Body of pancreas (tissue), 4 donors: ENCODE measurements around the gene CFAP20.

Source experiments
- POLR2A ChIP-seq, 3 donors: fragments of 450-650 bp; IDR thresholded peaks; one replicate each; pipeline ENCODE4 v1.6.1; 2016; ENCODE audit warnings: antibody characterized with exemption in 3 of 3, mild to moderate bottlenecking in 2 of 3
- TF ChIP-seq, protein P1 (sequence below), 7 experiments: fragments of 450-650 bp in 4 of 7; fragments of 200-600 bp in 3 of 7; sonication (generic) in 3 of 7; IDR thresholded peaks; one replicate each; pipeline ENCODE4 v1.5.1; 2016 to 2019; ENCODE audit warnings: antibody characterized with exemption in 7 of 7

DNA sequence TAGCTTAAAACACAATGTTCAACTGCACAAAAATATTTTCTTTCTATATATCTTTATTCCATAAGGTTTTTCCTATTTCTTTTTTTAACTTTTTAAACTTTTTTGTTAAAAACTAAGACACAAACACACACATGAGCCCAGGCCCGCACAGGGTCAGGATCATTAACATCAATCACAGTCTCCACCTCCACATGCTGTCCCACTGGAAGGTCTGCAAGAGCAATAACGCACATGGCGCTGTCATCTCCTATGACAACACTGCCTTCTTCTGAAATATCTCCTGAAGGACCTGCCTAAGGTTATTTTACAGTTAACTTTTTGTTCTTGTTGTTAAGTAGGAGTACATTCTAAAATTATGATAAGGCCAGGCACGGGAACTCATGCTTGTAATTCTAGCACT lies 4.1 kb downstream of the CFAP20 start:
- TF ChIP-seq POLR2A (IDR thresholded peaks at IDR 0.05): no peak
- TF ChIP-seq, protein P1, sequence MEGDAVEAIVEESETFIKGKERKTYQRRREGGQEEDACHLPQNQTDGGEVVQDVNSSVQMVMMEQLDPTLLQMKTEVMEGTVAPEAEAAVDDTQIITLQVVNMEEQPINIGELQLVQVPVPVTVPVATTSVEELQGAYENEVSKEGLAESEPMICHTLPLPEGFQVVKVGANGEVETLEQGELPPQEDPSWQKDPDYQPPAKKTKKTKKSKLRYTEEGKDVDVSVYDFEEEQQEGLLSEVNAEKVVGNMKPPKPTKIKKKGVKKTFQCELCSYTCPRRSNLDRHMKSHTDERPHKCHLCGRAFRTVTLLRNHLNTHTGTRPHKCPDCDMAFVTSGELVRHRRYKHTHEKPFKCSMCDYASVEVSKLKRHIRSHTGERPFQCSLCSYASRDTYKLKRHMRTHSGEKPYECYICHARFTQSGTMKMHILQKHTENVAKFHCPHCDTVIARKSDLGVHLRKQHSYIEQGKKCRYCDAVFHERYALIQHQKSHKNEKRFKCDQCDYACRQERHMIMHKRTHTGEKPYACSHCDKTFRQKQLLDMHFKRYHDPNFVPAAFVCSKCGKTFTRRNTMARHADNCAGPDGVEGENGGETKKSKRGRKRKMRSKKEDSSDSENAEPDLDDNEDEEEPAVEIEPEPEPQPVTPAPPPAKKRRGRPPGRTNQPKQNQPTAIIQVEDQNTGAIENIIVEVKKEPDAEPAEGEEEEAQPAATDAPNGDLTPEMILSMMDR (IDR thresholded peaks at IDR 0.05): no peak
